Measurements from ENCODE around the gene ZNF710. TPM values are rescaled to one million over a fixed set of nuclear protein-coding genes. Genes with fewer than 3 reads are reported as not detected.

Gene ZNF710
- total RNA-seq, 2 experiments from 2014 or later: 27.0 to 28.5 TPM

GRCh38 chr15:90022905-90023700, 22.0 kb downstream of the ZNF710 start:
- Mint-ChIP-seq H3K27ac (no peak overlapping the region), H3K27me3 (no peaks in the 10 kb centered on the region), H3K9me3 (peaks cover under 1% of the 10 kb centered on the region), H3K4me3 (no peak overlapping the region), H3K36me3 (no peaks in the 10 kb centered on the region), H3K4me1 (ENCODE audit: low read depth) (peaks cover 19% of the 10 kb centered on the region)
- ChIA-PET POLR2A (no interaction called here), CTCF (interaction anchor here (0.9 kb wide), 1 partner anchor 48 kb away, joined by 6 read pairs; no protein-coding TSS in a partner anchor)
- intact Hi-C loops (cut with micrococcal nuclease): no loop called here
- no peak for DNase-seq

- no peak overlapping the region for H3K27ac Mint-ChIP-seq
- DNase-seq: no peak
- intact Hi-C loops (cut with micrococcal nuclease): no loop called here
- CTCF ChIA-PET: no interaction called here
- POLR2A ChIA-PET: no interaction called here
- H3K9me3 Mint-ChIP-seq: peaks cover 6% of the 10 kb centered on the region
- H3K27me3 Mint-ChIP-seq: no peaks in the 10 kb centered on the region
- H3K4me1 Mint-ChIP-seq (ENCODE audit: low read depth): peaks cover 20% of the 10 kb centered on the region
- H3K36me3 Mint-ChIP-seq: peaks cover 4% of the 10 kb centered on the region
- H3K4me3 Mint-ChIP-seq: no peak overlapping the region
Measured at GRCh38 chr15:90024406-90024805, 23.3 kb downstream of the ZNF710 start.

GRCh38 chr15:90025489-90026033, 24.4 kb downstream of the ZNF710 start:
- Mint-ChIP-seq H3K4me3 (no peak overlapping the region), H3K36me3 (peaks cover 4% of the 10 kb centered on the region), H3K27ac (no peak overlapping the region), H3K4me1 (ENCODE audit: low read depth) (peaks cover 23% of the 10 kb centered on the region), H3K27me3 (no peaks in the 10 kb centered on the region), H3K9me3 (peaks cover 6% of the 10 kb centered on the region)
- ChIA-PET POLR2A (no interaction called here), CTCF (no interaction called here)
- no peak for DNase-seq
- intact Hi-C loops (cut with micrococcal nuclease): no loop called here

- CTCF ChIA-PET: interaction anchor here (1.5 to 1.9 kb wide), 2 partner anchors 43 to 154 kb away, joined by 3 to 6 read pairs; no protein-coding TSS in a partner anchor
- POLR2A ChIA-PET: interaction anchor here (0.7 kb wide), 1 partner anchor 24 kb away, joined by 5 read pairs; no protein-coding TSS in a partner anchor
- peaks cover 6% of the 10 kb centered on the region for H3K9me3 Mint-ChIP-seq
- H3K27me3 Mint-ChIP-seq: no peaks in the 10 kb centered on the region
- H3K4me1 Mint-ChIP-seq (ENCODE audit: low read depth): peaks cover 33% of the 10 kb centered on the region
- H3K36me3 Mint-ChIP-seq: peaks cover 4% of the 10 kb centered on the region
- H3K4me3 Mint-ChIP-seq: no peak overlapping the region
- no peak for DNase-seq
- intact Hi-C loops (cut with micrococcal nuclease): no loop called here
- H3K27ac Mint-ChIP-seq: no peak overlapping the region
Measured at GRCh38 chr15:90028376-90028944, 27.3 kb downstream of the ZNF710 start.

GRCh38 chr15:90029024-90029423, 27.9 kb downstream of the ZNF710 start:
- peaks cover 4% of the 10 kb centered on the region for H3K36me3 Mint-ChIP-seq
- peaks cover 39% of the 10 kb centered on the region for H3K4me1 Mint-ChIP-seq (ENCODE audit: low read depth)
- H3K9me3 Mint-ChIP-seq: peaks cover 6% of the 10 kb centered on the region
- DNase-seq: no peak
- ChIA-PET CTCF (interaction anchor here (1.9 kb wide), 1 partner anchor 154 kb away, joined by 6 read pairs; no protein-coding TSS in a partner anchor), POLR2A (interaction anchor here (0.8 kb wide), 1 partner anchor 51 kb away, joined by 3 read pairs; no protein-coding TSS in a partner anchor)
- H3K4me3 Mint-ChIP-seq: no peak overlapping the region
- intact Hi-C loops (cut with micrococcal nuclease): no loop called here
- no peaks in the 10 kb centered on the region for H3K27me3 Mint-ChIP-seq
- no peak overlapping the region for H3K27ac Mint-ChIP-seq

- Mint-ChIP-seq H3K27ac (no peak overlapping the region), H3K4me3 (no peak overlapping the region), H3K9me3 (peaks cover 6% of the 10 kb centered on the region), H3K27me3 (no peaks in the 10 kb centered on the region), H3K36me3 (peaks cover 4% of the 10 kb centered on the region), H3K4me1 (ENCODE audit: low read depth) (peaks cover 47% of the 10 kb centered on the region)
- CTCF ChIA-PET: interaction anchor here (0.6 to 2.6 kb wide), 4 partner anchors 13 to 156 kb away, joined by 3 to 14 read pairs (median 4); no protein-coding TSS in a partner anchor
- POLR2A ChIA-PET: no interaction called here
- DNase-seq: no peak
- intact Hi-C loops (cut with micrococcal nuclease): no loop called here
Measured at GRCh38 chr15:90030376-90030775, 29.3 kb downstream of the ZNF710 start.

- ChIA-PET POLR2A (interaction anchor here (0.8 to 1.0 kb wide), 3 partner anchors 28 to 138 kb away, joined by 3 to 4 read pairs (median 3); partner anchors contain the start of gene AP3S2), CTCF (interaction anchor here (0.6 to 2.6 kb wide), 4 partner anchors 14 to 141 kb away, joined by 3 to 14 read pairs (median 3); no protein-coding TSS in a partner anchor)
- peaks cover 56% of the 10 kb centered on the region for H3K4me1 Mint-ChIP-seq (ENCODE audit: low read depth)
- intact Hi-C loops (cut with micrococcal nuclease): no loop called here
- H3K27ac Mint-ChIP-seq: peak overlapping the region; percentile 80
- peaks cover 6% of the 10 kb centered on the region for H3K9me3 Mint-ChIP-seq
- peak overlapping the region; percentile 5 for H3K4me3 Mint-ChIP-seq
- DNase-seq: peak; percentile 64
- H3K36me3 Mint-ChIP-seq: peaks cover 4% of the 10 kb centered on the region
- no peaks in the 10 kb centered on the region for H3K27me3 Mint-ChIP-seq
Measured at GRCh38 chr15:90031231-90031791, 30.2 kb downstream of the ZNF710 start.

- peaks cover 6% of the 10 kb centered on the region for H3K9me3 Mint-ChIP-seq
- peaks cover 72% of the 10 kb centered on the region for H3K4me1 Mint-ChIP-seq (ENCODE audit: low read depth)
- ChIA-PET CTCF (interaction anchor here (0.9 to 2.6 kb wide), 2 partner anchors 38 to 54 kb away, joined by 4 to 14 read pairs; no protein-coding TSS in a partner anchor), POLR2A (interaction anchor here (1.0 to 1.9 kb wide), 2 partner anchors 17 to 69 kb away, joined by 5 read pairs; partner anchors contain the start of gene IDH2)
- H3K36me3 Mint-ChIP-seq: peaks cover 4% of the 10 kb centered on the region
- H3K27me3 Mint-ChIP-seq: no peaks in the 10 kb centered on the region
- no peak overlapping the region for H3K4me3 Mint-ChIP-seq
- peak overlapping the region; percentile 87 for H3K27ac Mint-ChIP-seq
- intact Hi-C loops (cut with micrococcal nuclease): no loop called here
- DNase-seq: no peak
Measured at GRCh38 chr15:90033006-90033405, 31.9 kb downstream of the ZNF710 start.

GRCh38 chr15:90033448-90033847, 32.3 kb downstream of the ZNF710 start:
- Mint-ChIP-seq H3K4me1 (ENCODE audit: low read depth) (peaks cover 74% of the 10 kb centered on the region), H3K4me3 (peak overlapping the region; percentile 14), H3K9me3 (peaks cover 3% of the 10 kb centered on the region), H3K36me3 (peaks cover 3% of the 10 kb centered on the region), H3K27me3 (no peaks in the 10 kb centered on the region), H3K27ac (peak overlapping the region; percentile 87)
- intact Hi-C loops (cut with micrococcal nuclease): no loop called here
- ChIA-PET CTCF (interaction anchor here (0.9 kb wide), 1 partner anchor 53 kb away, joined by 4 read pairs; no protein-coding TSS in a partner anchor), POLR2A (interaction anchor here (1.0 to 1.9 kb wide), 2 partner anchors 17 to 69 kb away, joined by 5 read pairs; partner anchors contain the start of gene IDH2)
- no peak for DNase-seq

- DNase-seq: peak; percentile 66
- Mint-ChIP-seq H3K27me3 (no peaks in the 10 kb centered on the region), H3K4me3 (peak overlapping the region; percentile 14), H3K36me3 (no peaks in the 10 kb centered on the region), H3K4me1 (ENCODE audit: low read depth) (peaks cover 82% of the 10 kb centered on the region), H3K27ac (peak overlapping the region; percentile 87), H3K9me3 (no peaks in the 10 kb centered on the region)
- ChIA-PET CTCF (interaction anchor here (1.0 kb wide), 1 partner anchor 14 kb away, joined by 3 read pairs; no protein-coding TSS in a partner anchor), POLR2A (no interaction called here)
- intact Hi-C loops (cut with micrococcal nuclease): no loop called here
Measured at GRCh38 chr15:90035095-90035839, 34.1 kb downstream of the ZNF710 start.

- Mint-ChIP-seq H3K36me3 (no peaks in the 10 kb centered on the region), H3K27me3 (no peaks in the 10 kb centered on the region), H3K27ac (peak overlapping the region; percentile 87), H3K9me3 (no peaks in the 10 kb centered on the region), H3K4me1 (ENCODE audit: low read depth) (peaks cover 82% of the 10 kb centered on the region), H3K4me3 (no peak overlapping the region)
- POLR2A ChIA-PET: no interaction called here
- CTCF ChIA-PET: no interaction called here
- no peak for DNase-seq
- intact Hi-C loops (cut with micrococcal nuclease): no loop called here
Measured at GRCh38 chr15:90035840-90036230, 34.7 kb downstream of the ZNF710 start.
